BJ (cell line): ENCODE measurements around the gene ZC3H8. TPM values are rescaled to one million over a fixed set of nuclear protein-coding genes. Genes with fewer than 3 reads are reported as not detected.

Source experiments
- CTCF ChIA-PET: fragments of 350-600 bp; formaldehyde crosslinking; extraction: SDS; loops from one replicate; lab custom pipeline; 2021; ENCODE audit warnings: antibody characterized with exemption, inconsistent platforms; lab: Yijun Ruan, JAX
- POLR2A ChIA-PET: fragments of 300-600 bp; sonication (Branson Sonifier 250); formaldehyde crosslinking; extraction: SDS; loops from one replicate; lab custom pipeline; 2021; ENCODE audit warnings: antibody characterized with exemption; lab: Charles Lee
- DNase-seq: peaks from one replicate; pipeline ENCODE4 v3.0.0-alpha.2; 2011; ENCODE audit warnings: low read depth
- H3K27me3 ChIP-seq: 2 replicates; pipeline ENCODE4 v1.6.0; 2011; ENCODE audit warnings: low read length; ENCODE audit not compliant: control insufficient read depth, insufficient read depth
- H3K36me3 ChIP-seq: 2 replicates; pipeline ENCODE4 v1.5.1; 2011; ENCODE audit warnings: low read length; ENCODE audit not compliant: control insufficient read depth, insufficient read depth
- H3K4me3 ChIP-seq: 2 replicates; pipeline ENCODE4 v1.5.1; 2011; ENCODE audit warnings: low read depth, mild to moderate bottlenecking, control low read depth, low read length
- CTCF ChIP-seq: IDR thresholded peaks from 2 replicates; pipeline ENCODE4 v1.5.1; 2011; ENCODE audit warnings: low read depth, mild to moderate bottlenecking, control low read depth, inconsistent platforms, low read length, moderate library complexity; ENCODE audit not compliant: insufficient read depth
- polyA plus RNA-seq: library from polyadenylated mRNA; depleted of rRNA; stranded (reverse); fragments of >200 nt; gene quantifications from 2 replicates; pipeline ENCODE4 v1.2.3, GENCODE V29; 2011

ZC3H8 gene
- polyA plus RNA-seq, 1 experiment, result 0.99 TPM

- Histone ChIP-seq H3K27me3 (no peaks in the 10 kb centered on the region), H3K36me3 (no peaks in the 10 kb centered on the region; the same call in none of the 2 replicates), H3K4me3 (no peak overlapping the region)
- DNase-seq, result no peak
- CTCF ChIA-PET, result interaction anchor here (1.2 kb wide), 1 partner anchor 21 kb away, joined by 3 read pairs; no protein-coding TSS in a partner anchor
- TF ChIP-seq CTCF, result no peak
- POLR2A ChIA-PET, result no interaction called here
Measured at GRCh38 chr2:112230371-112230770, 24.5 kb downstream of the ZC3H8 start.

DNA sequence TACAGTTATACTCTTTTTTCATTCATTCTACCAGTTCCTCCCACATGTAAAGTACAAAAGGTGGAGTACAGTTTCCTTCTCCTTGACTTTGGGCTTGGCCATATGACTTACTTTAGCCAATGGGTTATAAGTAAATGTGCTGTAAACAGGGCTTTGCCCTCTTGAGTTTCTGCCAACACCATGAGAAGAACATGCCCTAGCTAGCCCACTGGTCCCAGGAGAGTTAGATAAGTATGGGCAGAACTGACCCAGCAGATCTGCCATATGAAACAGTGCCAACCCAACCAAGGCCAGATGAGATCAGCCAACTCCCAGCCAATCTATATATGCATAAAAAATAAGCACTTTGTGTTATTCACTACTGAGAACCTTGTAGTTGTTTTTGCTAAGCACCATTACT, 25.5 kb downstream of the ZC3H8 start:
- no peak for TF ChIP-seq CTCF
- no peak for DNase-seq
- POLR2A ChIA-PET, result no interaction called here
- peaks cover 1% of the 10 kb centered on the region for H3K36me3 ChIP-seq
- H3K27me3 ChIP-seq, result no peaks in the 10 kb centered on the region
- CTCF ChIA-PET, result no interaction called here
- H3K4me3 ChIP-seq, result no peak overlapping the region

- ChIA-PET CTCF (no interaction called here), POLR2A (no interaction called here)
- Histone ChIP-seq H3K27me3 (no peaks in the 10 kb centered on the region), H3K4me3 (no peak overlapping the region), H3K36me3 (peaks cover 1% of the 10 kb centered on the region; the same call in 1 of the 2 replicates)
- DNase-seq, result no peak
- no peak for TF ChIP-seq CTCF
Measured at GRCh38 chr2:112220831-112221230, 34.0 kb downstream of the ZC3H8 start.

GRCh38 chr2:112220186-112220585, 34.7 kb downstream of the ZC3H8 start:
- H3K27me3 ChIP-seq, result no peaks in the 10 kb centered on the region
- ChIA-PET POLR2A (no interaction called here), CTCF (no interaction called here)
- TF ChIP-seq CTCF, result no peak
- no peak overlapping the region for H3K4me3 ChIP-seq
- peaks cover 1% of the 10 kb centered on the region; the same call in 1 of the 2 replicates for H3K36me3 ChIP-seq
- DNase-seq, result no peak

DNA sequence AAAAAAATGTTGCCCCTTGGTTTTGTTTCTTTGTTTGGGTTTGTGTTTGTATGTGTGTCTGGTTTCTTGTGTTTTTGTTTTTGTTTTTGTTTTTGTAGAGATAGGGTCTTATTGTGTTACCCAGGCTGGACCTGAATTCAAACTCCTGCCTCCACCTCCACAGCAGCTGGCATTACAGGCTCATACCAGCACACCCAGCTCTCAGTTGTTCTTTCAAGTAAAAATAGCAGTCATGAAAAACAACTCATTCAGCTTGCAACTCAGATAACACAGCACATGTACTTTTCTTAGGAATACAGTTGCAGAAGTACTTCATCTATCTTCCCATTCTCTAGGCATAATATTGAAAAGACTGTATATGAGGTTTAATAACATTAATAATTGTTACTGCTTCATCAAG, 37.0 kb downstream of the ZC3H8 start:
- POLR2A ChIA-PET, result no interaction called here
- Histone ChIP-seq H3K27me3 (no peaks in the 10 kb centered on the region), H3K4me3 (no peak overlapping the region), H3K36me3 (no peaks in the 10 kb centered on the region)
- TF ChIP-seq CTCF, result no peak
- CTCF ChIA-PET, result interaction anchor here (0.9 kb wide), 1 partner anchor 8 kb away, joined by 5 read pairs; no protein-coding TSS in a partner anchor
- no peak for DNase-seq
